Astrocyte of the cerebellum (primary cell): ENCODE results near the gene UAP1.
"Not testable (repeated sequence)": the region's sequence is repeated elsewhere in the genome, so short reads cannot be mapped to it uniquely, and the experiment has no call there.

Experiments used
- DNase-seq: peaks from one replicate; pipeline ENCODE4 v3.0.0-alpha.2; 2011; ENCODE audit warnings: low read depth
- H3K4me3 ChIP-seq: 2 replicates; pipeline ENCODE4 v1.5.1; 2011; ENCODE audit warnings: mild to moderate bottlenecking, low read depth, low read length, moderate library complexity
- in situ Hi-C: cut with HindIII; loops from 2 replicates; pipeline ENCODE4 v1.10.0; 2017; ENCODE audit warnings: low sequenced_read_pairs
- TF ChIP-seq, protein P1 (sequence below): IDR thresholded peaks from 2 replicates; pipeline ENCODE4 v1.5.1; 2012; ENCODE audit warnings: low read length, low read depth, moderate library complexity, mild to moderate bottlenecking; ENCODE audit errors: missing control alignments

The UAP1 gene

DNA sequence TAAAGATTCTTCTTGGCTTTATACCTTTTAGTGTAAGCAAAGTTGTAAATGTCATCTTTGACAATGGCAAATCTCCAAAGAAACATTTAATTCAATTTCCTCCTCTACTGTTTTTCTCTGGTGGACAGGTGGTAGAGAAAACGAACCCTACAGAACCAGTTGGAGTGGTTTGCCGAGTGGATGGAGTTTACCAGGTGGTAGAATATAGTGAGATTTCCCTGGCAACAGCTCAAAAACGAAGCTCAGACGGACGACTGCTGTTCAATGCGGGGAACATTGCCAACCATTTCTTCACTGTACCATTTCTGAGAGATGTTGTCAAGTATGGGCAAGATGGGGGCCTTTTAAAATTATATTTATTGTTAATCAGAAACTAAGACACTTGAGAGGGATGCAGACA lies 25.8 kb downstream of the UAP1 start:
- no peak overlapping the region for H3K4me3 ChIP-seq
- in situ Hi-C loops, result no loop called here
- DNase-seq, result no peak
- TF ChIP-seq, protein P1, sequence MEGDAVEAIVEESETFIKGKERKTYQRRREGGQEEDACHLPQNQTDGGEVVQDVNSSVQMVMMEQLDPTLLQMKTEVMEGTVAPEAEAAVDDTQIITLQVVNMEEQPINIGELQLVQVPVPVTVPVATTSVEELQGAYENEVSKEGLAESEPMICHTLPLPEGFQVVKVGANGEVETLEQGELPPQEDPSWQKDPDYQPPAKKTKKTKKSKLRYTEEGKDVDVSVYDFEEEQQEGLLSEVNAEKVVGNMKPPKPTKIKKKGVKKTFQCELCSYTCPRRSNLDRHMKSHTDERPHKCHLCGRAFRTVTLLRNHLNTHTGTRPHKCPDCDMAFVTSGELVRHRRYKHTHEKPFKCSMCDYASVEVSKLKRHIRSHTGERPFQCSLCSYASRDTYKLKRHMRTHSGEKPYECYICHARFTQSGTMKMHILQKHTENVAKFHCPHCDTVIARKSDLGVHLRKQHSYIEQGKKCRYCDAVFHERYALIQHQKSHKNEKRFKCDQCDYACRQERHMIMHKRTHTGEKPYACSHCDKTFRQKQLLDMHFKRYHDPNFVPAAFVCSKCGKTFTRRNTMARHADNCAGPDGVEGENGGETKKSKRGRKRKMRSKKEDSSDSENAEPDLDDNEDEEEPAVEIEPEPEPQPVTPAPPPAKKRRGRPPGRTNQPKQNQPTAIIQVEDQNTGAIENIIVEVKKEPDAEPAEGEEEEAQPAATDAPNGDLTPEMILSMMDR, result no peak

DNA sequence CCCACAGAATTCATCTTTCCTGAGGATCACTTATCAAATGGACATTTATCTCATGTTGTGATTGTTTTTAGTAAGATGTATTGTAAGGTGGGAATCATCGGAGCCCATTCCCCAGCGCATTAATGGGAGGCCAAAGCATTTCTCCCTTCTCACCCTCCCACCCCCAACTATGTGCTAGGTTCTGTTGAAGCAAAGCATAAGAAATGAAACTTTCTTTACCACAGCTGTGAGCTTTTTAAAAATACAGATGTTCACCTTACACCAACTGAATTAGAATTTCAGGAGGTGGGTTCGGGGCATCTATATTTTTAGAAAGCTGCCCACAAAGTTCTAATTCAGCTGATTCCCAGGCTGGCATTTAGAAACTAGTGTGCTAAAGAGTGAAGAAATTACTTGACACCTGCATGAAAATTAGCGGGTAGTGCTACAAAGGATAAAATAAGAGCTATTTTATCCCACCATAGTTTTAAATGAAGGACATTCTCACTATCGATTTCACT lies 26.3 kb downstream of the UAP1 start:
- in situ Hi-C loops, result no loop called here
- no peak for DNase-seq
- TF ChIP-seq, protein P1, result no peak
- no peak overlapping the region for H3K4me3 ChIP-seq

DNA sequence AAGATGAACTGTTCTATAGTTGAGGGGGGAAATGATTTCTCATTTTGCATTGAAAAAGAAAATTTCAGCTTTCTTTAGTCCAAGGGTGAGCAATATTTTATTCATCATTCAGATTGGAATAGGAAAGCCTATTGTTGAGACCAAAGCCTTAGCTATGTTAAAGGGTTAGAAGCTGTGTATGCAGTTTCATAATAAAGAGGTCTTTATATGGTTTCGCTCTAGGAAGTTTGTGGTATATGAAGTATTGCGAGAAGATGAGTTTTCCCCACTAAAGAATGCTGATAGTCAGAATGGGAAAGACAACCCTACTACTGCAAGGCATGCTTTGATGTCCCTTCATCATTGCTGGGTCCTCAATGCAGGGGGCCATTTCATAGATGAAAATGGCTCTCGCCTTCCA lies 28.6 kb downstream of the UAP1 start:
- in situ Hi-C loops, result no loop called here
- TF ChIP-seq, protein P1, result no peak
- H3K4me3 ChIP-seq, result no peak overlapping the region
- DNase-seq, result no peak

DNA sequence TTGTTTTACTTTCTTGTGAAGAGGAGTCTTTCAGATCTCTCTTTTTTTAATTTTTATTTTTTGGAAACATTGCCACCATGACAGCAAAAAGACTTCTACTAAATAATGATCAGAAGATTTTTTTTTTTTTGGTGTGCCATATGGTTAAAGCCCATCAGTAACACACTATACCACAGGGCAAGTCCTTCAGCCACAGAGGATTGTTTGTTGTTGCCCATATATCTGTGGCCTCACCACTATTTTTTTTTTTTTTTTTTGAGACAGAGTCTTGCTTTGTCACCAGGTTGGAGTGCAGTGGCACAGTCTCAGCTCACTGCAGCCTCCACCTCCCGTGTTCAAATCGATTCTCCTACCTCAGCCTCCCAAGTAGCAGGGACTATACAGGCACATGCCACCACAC lies 29.2 kb downstream of the UAP1 start:
- in situ Hi-C loops, result no loop called here
- no peak for DNase-seq
- TF ChIP-seq, protein P1, result no peak
- H3K4me3 ChIP-seq, result no peak overlapping the region

DNA sequence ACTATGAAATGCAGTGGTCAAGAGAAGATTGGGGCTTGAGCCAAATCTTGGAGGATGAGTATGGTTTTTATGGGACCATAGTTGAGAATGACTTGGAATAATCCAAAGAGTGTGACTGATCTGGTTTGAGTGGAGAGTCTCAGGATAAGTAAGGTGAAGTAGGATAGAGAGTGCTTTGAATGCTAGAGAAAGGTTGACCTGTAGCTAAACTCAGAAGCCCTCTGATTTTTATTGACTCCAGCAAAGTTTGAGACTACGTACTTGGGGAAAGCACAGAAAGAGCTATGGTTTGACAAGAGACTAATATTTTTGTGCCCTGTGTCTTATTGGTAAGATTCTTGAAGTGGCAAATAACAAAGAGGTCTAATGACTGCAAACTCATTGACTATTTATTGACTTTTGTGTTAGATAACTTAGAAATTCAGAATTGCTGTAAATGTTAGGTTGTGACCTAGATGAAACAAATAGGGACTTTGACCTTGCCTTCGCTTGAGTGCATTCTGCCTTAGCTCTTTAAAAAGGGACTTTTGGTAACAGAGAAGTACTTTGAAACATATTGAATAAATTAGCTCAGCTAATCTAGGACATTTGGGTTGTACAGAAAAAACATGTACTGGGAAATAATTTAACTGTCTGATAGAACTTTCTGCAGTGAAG lies 35.1 kb downstream of the UAP1 start:
- TF ChIP-seq, protein P1, result no peak
- no peak overlapping the region for H3K4me3 ChIP-seq
- in situ Hi-C loops, result no loop called here
- DNase-seq, result no peak

DNA sequence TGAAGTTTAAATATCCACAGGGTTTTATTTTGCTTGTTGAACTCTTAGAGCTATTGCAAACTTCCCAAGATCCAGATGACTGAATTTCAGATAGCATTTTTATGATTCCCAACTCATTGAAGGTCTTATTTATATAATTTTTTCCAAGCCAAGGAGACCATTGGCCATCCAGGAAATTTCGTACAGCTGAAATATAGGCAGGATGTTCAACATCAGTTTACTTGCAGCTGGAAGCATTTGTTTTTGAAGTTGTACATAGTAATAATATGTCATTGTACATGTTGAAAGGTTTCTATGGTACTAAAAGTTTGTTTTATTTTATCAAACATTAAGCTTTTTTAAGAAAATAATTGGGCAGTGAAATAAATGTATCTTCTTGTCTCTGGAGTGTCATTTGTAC lies 37.9 kb downstream of the UAP1 start:
- TF ChIP-seq, protein P1, result no peak
- in situ Hi-C loops, result no loop called here
- no peak overlapping the region for H3K4me3 ChIP-seq
- no peak for DNase-seq

DNA sequence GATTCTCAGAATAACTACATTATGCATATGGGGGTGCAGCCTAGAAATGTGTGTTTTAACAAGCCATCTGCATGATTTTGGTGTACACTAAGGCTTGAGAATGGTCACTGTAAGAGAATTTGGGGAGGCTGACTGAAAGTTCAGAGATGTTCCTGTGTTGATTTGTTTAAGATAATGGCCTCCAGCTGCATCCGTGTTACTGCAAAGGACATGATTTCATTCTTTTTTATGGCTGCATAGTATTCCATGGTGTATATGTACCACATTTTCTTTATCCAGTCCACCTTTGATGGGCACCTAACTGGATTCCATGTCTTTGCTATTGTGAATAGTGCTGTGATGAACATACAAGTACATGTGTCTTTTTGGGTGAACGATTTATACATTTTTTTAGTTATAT lies 41.6 kb downstream of the UAP1 start:
- H3K4me3 ChIP-seq, DNase-seq, in situ Hi-C loops: not testable (repeated sequence)
